Raji (cell line): ENCODE measurements around the gene CACNA2D3.

Experiments used
- POLR2A ChIP-seq: IDR thresholded peaks from 2 replicates; pipeline ENCODE4 v1.6.1; 2011; ENCODE audit warnings: low read depth, low read length, control low read depth; ENCODE audit not compliant: insufficient read depth

The CACNA2D3 gene

GRCh38 chr3:54432975-54433374, 310.6 kb downstream of the CACNA2D3 start:
- TF ChIP-seq POLR2A, result no peak

DNA sequence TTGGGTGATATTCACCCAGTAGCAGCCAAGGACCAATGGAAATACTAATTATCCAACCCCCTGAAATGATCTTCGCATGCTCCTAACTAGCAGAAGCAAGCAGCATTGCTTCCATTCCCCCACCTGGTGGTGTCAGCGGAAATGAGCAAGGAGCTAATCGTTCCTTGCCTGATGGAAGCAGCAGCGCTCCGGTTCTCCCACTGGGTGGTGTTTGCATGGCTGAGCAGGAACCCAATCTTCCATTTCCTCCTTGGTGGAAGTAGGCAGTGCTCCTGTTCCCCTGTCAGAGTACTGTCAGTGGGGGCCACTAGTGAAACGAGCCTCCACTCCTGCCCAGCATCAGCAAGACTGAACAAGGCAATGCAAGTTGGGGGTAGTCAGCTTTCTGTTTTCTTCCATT, 311.5 kb downstream of the CACNA2D3 start:
- TF ChIP-seq POLR2A, result no peak

DNA sequence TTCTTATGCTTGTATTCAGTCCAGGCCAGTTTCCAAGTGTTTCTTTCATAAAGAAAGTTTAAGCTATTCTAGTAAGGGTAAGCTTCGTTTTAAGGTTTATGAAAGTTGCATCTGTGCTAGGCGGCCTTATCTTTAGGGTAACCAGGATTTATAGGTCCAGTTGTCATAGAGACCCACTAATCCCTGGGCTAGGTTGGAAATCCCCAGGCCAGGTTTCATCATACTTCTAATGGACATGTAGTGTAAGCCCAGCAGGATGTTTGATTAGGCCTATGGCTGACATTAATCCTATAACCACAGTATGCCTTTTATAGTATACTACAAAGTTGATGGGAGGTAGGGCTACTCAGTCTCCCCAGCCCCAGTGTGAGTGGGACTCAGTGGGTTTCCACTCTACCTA, 312.4 kb downstream of the CACNA2D3 start:
- TF ChIP-seq POLR2A, result no peak

GRCh38 chr3:54437271-54437670, 314.9 kb downstream of the CACNA2D3 start:
- TF ChIP-seq POLR2A, result no peak

GRCh38 chr3:54443561-54444161, 321.3 kb downstream of the CACNA2D3 start:
- TF ChIP-seq POLR2A, result no peak

DNA sequence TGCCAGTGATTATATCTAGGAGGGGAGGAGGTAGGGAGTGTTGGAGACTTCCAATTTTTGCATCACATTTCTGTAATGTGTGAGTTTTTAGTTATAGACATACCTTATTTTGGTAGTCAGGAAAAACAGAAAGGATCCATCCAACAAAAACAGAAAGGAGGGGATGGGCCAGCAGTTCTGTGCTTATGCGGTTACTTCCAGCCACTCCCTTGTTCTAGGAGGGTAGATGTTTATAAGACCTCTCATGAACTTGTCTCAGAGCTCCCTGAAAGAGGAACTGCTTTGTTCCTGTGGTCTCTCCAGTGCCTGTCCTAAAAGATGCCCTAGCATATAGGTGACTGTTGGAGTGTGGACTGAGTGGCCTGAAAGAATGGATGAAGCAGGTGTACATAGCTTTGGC, 323.3 kb downstream of the CACNA2D3 start:
- no peak for TF ChIP-seq POLR2A

GRCh38 chr3:54447427-54447826, 325.1 kb downstream of the CACNA2D3 start:
- no peak for TF ChIP-seq POLR2A

GRCh38 chr3:54454806-54455205, 332.5 kb downstream of the CACNA2D3 start:
- TF ChIP-seq POLR2A, result no peak

DNA sequence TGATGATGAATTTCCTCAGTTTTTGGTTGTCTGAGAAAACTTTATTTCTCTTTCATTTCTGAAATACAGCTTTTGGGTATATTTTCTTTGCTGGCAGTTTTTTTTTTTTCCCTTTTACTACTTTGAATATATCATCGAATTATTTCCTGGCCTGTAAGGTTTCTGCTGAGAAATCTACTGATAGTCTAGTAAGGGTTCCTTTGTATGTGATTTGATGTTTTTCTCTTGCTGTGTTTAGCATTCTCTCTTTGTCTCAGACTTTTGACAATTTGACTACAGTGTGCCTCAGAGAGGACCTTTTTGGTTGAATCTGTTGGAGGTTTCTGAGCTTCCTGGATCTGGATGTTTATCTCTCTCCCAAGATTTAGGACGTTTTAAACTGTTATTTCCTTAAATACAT, 336.0 kb downstream of the CACNA2D3 start:
- no peak for TF ChIP-seq POLR2A

DNA sequence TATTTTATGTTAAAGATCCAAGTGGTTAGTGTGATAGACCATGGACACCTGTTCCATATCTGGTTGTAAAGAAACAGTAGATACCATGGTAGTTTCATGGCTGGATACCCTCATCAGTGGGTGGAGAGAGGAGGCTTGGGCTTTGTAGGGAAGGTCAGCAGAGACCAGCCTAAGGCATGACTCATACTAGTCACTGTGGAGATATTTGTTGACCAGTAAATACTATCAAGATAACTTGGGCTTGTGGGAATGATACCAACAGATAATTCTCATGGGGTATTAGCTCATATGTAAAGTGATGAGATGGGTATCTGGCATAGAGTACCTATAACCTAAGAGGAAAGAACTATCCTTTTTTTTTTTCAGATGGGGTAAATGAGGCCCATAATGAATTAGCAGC, 354.5 kb downstream of the CACNA2D3 start:
- TF ChIP-seq POLR2A, result no peak

DNA sequence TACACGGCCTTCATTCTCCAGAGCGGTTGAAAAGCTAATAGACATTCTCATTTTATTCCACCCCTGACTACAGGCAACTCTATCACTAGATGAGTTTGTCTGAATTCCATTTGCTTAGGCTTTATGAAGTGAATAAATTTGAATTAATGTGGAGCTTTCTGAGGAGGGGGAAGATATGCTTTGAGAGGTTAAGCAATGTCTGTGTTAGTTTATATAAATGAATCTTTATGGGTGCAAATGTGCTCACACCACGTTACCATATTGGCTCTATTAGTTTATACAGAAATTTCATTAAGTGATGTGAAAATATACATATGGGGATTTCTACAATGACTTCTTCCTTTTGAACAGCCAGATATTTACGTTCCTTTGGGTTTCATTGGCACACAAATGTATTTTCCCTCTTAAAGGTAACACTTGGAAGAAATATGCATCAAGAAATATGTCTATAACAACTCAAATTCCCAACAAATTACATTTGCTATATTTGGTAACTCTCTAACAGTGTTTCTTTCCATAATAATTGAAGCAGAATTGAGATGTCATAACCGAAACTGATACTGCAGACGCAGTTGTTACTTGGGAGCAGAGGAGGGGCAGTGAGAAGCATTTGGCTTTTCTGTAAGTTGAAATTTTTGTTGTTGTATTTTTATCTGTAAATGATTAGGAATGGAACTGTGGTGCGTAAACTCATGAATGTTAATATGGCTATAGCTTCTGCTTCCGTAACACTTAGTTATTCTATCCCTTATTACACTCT, 359.4 kb downstream of the CACNA2D3 start:
- TF ChIP-seq POLR2A, result no peak

DNA sequence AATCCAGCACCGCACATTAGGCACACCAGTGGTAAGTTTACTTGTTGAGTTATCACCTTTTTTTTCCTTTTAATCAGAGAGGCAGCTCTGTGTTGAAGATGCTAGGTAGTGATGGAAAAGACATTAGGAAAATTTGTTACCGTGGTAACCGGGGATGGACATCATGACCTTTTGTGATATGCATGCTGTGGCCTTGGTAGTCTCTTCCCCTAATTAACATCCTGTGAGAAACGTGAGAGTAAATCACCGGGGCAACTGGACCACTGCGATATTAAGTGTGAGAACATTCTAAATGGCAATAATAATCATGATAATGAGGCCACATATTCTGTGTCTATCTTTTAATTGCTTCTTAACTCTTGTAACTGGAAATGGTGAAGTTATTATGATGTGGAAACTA, 362.0 kb downstream of the CACNA2D3 start:
- TF ChIP-seq POLR2A, result no peak

- TF ChIP-seq POLR2A, result no peak
Observed at GRCh38 chr3:54486317-54486716, 364.0 kb downstream of the CACNA2D3 start.

DNA sequence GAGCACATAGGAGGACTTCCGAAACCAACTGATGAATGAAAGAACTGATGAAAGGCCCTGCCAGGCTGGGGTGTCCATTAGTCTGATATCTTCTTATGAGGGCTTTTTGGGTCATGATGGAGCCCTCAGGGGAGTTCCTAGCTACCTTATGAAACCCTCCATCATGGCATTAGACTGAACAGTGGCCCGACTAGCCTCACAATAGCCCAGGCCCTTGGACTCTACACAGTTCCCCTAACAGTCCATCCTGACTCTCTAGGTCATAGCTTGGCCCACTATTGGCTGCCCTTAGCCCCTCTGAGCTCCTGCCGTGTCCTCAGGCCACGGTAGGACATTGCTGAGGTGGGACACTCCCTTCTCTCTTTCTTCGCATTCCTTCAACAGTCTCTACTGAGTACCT, 365.9 kb downstream of the CACNA2D3 start:
- TF ChIP-seq POLR2A, result no peak

DNA sequence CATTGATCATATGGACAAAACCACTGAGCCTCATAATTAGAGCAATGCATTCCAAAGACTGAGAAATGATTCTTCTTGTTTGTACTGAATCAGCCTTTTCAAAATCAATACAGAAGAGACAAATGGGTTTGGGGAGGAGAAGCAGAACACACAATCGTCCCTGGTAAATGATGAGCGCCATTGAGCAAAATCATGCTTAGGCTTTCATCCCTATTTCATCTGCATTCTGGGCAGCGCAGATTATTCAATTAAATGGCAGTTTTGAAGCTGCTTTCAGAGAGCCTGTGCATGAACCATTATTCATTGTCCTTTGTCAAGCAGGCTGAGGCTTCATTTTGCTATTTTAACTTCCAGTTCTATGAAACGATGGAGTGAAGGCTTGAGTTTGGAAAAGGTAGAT, 371.9 kb downstream of the CACNA2D3 start:
- TF ChIP-seq POLR2A, result no peak

- no peak for TF ChIP-seq POLR2A
Observed at GRCh38 chr3:54506603-54507002, 384.3 kb downstream of the CACNA2D3 start.
